22Rv1 (cell line): ENCODE data around the gene NAV2.

ENCODE experiments used
- H3K27ac ChIP-seq: fragments of 450-650 bp; 2 replicates; pipeline ENCODE4 v1.5.1; 2017
- CTCF ChIP-seq: fragments of 450-650 bp; IDR thresholded peaks from 2 replicates; pipeline ENCODE4 v1.5.1; 2017; ENCODE audit warnings: mild to moderate bottlenecking
- ZFX ChIP-seq: fragments of 450-650 bp; IDR thresholded peaks from 2 replicates; pipeline ENCODE4 v1.6.1; 2017; ENCODE audit warnings: antibody characterized with exemption, borderline replicate concordance

NAV2 gene

GRCh38 chr11:19696904-19697303 is 15.7 kb upstream of the NAV2 start:
- H3K27ac ChIP-seq, result no peak overlapping the region
- TF ChIP-seq ZFX (no peak), CTCF (no peak)

DNA sequence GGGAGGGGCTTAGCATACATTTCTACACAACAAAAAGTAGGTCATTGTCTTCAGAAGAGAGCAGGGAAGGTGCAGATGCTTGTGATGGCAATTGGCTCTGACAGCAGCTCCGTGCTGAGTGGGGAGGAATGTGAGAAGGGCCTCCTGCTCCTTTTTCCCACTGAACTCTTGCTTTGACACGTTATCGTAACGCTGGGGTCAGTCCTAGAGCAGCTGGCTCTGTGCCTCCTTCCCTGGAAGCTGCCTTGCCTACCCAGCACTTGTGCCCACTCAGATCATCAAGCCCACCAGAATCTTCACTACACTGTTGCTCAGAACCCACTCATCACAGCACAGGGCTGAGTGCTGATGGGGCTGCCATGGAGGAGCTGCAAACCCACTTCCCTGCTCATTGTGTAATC is 14.9 kb upstream of the NAV2 start:
- no peak overlapping the region for H3K27ac ChIP-seq
- no peak for TF ChIP-seq ZFX

DNA sequence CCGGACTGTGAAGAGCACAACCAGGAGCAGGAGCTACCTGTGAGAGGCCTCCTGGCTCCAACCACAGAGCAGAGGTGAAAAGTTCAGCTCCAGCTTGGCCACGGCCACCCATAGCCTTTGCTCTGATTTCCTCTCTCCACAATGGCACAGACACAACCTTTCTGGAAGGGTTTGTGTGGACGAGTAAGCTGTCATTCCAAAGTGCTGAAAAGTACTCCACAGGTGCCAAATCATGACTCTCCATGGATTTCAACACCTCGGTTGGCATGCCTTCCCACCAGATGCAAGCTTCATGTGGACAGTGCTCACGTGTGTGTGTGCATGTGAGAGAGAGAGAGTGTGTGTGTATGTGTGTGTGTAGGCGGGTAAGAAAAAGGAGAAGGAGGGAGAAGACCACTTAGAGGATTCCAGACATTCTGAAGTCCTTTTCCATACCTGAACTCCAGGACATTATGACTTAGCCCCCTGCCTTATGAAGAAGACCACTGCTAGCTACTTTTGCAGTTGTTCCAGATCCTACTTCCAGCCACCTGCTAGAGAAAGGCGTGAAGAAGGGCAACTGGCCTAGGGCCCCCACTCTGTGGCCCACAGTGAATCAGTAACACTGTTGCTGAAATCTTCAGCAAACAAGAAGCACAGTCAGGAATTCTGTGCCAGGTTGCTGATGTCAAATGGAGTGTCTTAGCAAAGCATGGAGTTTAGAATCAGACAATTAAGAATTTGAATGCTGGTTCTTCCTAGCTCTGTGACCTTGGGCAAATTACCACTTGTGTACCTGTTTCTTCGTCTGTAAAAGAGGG is 13.9 kb upstream of the NAV2 start:
- H3K27ac ChIP-seq, result no peak overlapping the region
- no peak for TF ChIP-seq CTCF
- no peak for TF ChIP-seq ZFX

- no peak for TF ChIP-seq ZFX
- TF ChIP-seq CTCF, result no peak
- no peak overlapping the region for H3K27ac ChIP-seq
Observed at GRCh38 chr11:19701421-19701820, 11.2 kb upstream of the NAV2 start.

DNA sequence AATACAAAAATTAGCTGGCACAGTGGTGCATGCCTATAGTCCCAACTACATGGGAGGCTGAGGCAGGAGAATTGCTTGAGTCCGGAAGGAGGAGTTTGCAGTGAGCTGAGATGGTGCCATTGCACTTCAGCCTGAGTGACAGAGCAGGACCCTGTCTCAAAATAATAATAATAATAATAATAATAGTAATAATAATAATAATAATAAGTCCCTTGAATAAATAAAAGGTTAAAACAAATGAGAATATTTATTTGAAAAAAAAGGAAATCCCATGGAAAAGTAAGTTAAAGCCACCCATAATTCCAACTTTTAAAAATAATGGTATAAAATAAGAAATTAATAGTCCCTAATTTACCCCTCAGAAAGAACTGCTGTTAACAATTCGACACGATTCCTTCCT is 10.0 kb upstream of the NAV2 start:
- no peak overlapping the region for H3K27ac ChIP-seq
- TF ChIP-seq CTCF (no peak), ZFX (no peak)

DNA sequence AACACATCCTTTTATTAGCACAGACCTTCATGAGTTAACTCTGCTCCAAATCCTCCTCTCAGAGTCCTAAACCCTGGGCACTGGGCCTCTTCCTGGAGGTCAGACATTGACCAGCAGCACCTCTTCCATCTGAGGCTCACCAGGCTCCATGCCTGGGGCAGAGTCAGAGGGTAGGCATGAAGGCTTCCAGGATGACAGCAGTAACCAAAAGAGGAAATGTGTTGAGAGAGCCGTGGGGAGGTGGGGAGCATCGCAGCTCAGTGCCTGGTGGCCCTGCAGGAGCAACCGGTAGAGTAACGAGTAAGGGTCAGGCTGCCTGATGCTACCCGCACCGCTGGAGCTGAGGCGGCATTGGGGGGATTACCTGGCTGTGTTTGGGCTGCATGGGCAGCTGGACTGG is 9.4 kb upstream of the NAV2 start:
- TF ChIP-seq ZFX (no peak), CTCF (no peak)
- no peak overlapping the region for H3K27ac ChIP-seq

DNA sequence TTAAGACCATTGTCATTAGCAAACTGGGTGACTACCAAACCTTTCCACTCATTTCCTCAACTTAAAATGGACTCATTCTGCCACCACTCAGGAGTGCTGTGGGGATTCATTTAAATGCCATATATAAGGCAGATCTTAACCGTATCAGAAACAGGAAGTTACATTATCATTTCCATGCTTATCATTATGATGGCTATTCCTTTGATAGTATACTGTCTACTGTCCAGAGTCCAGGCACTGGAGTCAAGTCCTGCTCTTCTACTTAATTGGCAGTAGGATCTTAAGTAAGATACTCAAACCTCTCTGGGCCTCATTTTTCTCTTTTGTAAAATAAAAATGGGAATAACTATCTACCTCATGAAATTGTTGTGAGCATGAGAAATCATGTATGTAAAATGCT is 8.4 kb upstream of the NAV2 start:
- TF ChIP-seq ZFX, result no peak
- no peak for TF ChIP-seq CTCF
- H3K27ac ChIP-seq, result no peak overlapping the region

GRCh38 chr11:19705936-19706335 is 6.7 kb upstream of the NAV2 start:
- TF ChIP-seq ZFX (no peak), CTCF (no peak)
- no peak overlapping the region for H3K27ac ChIP-seq
